Right kidney (tissue), 9 donors: ENCODE data around the gene LRRC4C.

Experiments used
- DNase-seq: peaks from one replicate; pipeline ENCODE4 v3.0.0-alpha.2; 2016
- long read RNA-seq, 8 donors: transcript quantifications; one replicate each; lab custom pipeline, GENCODE V29; 2026

LRRC4C gene
- long read RNA-seq, donor 1, full-length matches to known transcripts, result 2 of 2 reads
- long read RNA-seq, donor 1, partial matches to known transcripts, result 0 of 2 reads
- long read RNA-seq, donor 1, other reads (novel, unspliced or antisense), result 0 of 2 reads
- long read RNA-seq, donor 2, partial matches to known transcripts, result 0 of 2 reads
- long read RNA-seq, donor 2, other reads (novel, unspliced or antisense), result 0 of 2 reads
- long read RNA-seq, donor 3, partial matches to known transcripts, result 0 of 2 reads
- long read RNA-seq, donor 3, other reads (novel, unspliced or antisense), result 0 of 2 reads
- long read RNA-seq, donor 4, partial matches to known transcripts, result 0 of 3 reads
- long read RNA-seq, donor 4, other reads (novel, unspliced or antisense), result 0 of 3 reads
- long read RNA-seq, donor 5, full-length matches to known transcripts, result 1 of 1 reads
- long read RNA-seq, donor 5, partial matches to known transcripts, result 0 of 1 reads
- long read RNA-seq, donor 5, other reads (novel, unspliced or antisense), result 0 of 1 reads
- long read RNA-seq, donor 6, partial matches to known transcripts, result 0 of 2 reads
- long read RNA-seq, donor 6, other reads (novel, unspliced or antisense), result 0 of 2 reads
- long read RNA-seq, donor 7, full-length matches to known transcripts, result 3 of 3 reads
- long read RNA-seq, donor 7, partial matches to known transcripts, result 0 of 3 reads
- long read RNA-seq, donor 7, other reads (novel, unspliced or antisense), result 0 of 3 reads
- long read RNA-seq, donor 8, full-length matches to known transcripts, result 4 of 4 reads
- long read RNA-seq, donor 8, partial matches to known transcripts, result 0 of 4 reads
- long read RNA-seq, donor 8, other reads (novel, unspliced or antisense), result 0 of 4 reads

DNA sequence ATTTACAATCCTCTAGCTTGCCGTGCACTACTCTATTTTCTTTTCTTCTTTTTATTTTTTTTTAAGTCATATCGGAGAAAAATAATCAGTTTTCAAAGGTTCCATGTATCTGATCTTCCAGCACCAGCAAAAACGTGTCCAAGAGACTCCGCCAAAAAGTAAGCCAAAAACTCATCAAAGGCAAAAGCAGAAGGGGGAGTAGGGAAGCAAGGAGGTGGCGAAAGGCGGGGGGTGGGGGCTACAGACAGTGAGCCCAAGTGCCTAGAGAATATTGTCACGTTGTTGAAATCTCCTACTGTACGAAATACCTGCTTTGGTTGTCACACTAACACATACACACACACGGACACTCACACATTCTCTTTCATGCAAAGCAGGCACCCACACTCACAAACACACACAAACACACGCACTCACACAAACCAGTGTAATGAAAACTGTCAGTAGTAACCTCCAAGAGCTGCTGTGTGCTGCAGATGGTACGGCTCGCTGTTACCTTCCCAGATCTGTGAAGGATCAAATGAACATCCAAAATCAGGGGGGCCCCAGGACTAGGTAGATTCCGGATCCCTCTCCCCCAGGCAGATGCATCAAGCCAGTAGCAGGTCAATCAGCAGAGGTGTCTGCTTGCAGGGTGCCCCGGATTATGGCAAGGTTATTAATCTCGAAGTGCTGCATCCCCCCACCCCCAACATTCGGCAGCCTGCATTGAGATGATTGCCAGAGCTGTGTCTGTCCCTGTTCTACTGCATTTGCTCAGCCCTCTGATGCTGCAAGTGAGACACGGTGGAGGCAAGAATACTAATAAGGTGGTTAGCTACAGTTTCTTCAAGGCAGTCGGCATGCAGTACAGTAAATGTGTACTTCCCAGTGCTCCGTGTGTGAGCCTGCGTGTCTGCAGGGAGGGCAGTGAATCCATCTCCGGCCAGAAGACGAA lies at the start of gene LRRC4C:
Gene LRRC4C, minus strand, starts transcription at position 188 of the 937 bp plus-strand sequence.
- DNase-seq, result peak; percentile 45

DNA sequence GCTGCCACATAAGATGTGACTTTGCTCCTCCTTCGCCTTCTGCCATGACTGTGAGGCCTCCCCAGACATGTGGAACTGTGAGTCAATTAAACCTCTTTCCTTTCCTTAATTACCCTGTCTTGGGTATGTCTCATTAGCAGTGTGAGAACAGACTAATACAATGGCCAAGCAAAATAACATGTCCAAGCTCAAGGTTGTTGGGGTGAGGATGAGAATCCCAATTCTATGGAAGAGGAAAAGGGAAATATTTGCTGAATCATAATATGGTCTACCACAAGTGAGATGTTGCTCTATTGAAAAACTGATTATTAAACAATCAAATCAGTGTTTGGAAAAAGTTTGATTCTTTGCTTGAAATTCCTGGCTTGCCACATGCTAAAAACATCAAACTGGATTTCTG lies 48.7 kb upstream of the LRRC4C start:
- no peak for DNase-seq

DNA sequence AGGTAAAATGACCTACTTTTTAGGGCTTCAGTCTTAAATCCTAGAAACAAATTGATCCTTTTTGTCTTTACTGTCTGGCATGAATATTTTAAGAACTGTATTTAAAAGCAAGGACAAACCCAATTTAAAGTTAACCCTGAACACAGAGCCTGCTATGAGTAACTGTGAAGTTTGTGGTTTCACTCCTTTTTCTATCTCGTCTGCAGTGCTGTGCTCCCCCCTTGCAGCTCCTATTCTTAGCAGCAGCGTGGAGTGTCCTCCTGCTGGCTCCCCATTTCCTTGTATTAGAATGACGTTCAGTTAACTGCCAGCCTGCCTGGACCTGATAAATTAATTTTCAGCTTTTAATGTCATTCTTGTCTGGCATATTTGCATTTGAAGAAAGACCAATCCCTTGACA lies 40.0 kb upstream of the LRRC4C start:
- DNase-seq, result no peak

DNA sequence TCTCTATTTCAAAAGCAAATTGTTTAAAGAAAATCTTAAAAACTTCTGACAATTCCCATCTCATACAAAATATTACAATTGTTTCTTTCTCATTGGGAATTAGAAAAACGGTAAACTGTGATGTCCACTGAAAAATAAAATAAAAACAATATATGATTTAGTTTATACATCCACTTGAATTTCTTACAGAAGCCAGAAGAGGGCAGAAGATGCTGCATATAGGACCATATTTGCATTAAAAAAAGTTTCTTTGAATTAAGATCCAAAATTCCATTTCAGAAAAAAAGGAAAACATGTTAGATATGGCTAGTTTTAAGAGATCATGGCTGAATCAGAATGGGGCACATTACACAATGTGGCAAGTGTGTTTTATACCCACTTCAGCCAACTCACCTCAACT lies 39.3 kb upstream of the LRRC4C start:
- no peak for DNase-seq

DNA sequence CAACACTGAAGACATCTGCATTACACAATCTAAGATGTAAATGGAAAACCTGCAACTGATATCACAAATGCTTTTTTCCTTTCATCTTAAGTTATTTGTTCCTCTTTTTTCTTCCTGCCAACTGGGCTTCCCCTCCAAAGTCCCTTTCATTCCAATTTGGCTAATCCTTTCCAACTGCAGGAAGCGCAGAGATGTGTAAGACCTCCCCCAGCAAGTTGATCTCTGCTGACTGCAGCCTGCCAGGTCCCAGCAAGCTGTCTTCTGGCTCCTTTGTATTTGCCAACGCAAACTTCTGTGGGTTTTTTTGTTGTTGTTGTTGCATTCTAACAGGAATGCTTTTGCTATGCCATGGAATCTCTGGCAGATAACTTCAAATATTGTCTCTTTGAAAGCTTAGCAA lies 38.5 kb upstream of the LRRC4C start:
- no peak for DNase-seq

DNA sequence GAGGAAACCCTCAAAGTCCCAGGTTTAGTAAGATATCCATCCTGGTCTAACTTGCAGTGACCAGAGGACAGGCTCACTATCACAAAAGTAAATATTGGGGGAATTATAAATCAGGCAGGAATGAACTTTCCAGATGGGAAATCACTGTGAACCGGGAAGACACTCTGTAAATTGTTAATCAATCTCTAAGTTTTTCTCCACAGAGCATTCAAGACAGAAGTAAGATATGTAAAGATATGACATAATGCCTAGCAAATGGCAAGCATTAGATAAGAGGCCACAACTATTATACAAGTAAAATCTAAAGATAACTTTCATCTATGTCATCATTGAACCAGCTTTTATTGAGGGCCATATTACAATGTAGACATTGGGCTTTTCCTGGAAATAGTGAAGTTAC lies 35.3 kb upstream of the LRRC4C start:
- no peak for DNase-seq

DNA sequence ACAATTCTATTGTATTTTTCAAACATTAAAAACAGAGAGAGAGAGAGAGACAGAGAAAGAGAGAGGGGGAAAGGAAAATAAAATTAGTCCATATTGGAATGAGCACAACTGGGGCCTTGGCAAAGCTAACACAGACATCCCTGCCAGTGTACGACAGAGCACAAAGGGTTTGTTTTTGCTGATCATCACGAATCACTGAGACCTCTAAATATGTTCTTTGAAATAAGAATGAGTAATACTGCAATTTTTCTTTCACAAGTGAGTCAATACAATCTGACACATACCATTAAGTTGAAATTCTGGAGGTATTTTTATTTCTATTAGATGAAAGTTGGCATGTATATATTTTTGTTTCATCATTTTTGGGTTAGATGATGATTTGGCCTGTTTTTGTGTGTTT lies 27.0 kb upstream of the LRRC4C start:
- no peak for DNase-seq

DNA sequence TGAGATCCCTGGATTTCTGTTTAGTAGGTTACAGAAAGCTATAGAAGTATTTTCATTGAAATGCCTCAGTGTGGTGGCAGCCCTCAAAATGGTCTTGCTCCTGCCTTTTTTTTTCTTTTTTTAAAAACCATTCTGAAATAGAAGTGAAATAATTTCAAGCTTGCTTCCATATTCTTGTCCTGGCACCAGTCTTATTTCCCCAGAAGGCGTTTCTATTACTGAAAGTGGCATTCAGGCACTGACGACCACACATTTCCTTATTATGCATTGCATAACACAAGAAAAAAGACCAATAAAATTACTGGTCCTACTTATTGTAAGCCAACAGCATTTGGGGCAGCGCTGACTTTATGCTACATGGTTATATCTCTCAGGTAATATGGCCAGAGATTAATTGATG lies 24.5 kb upstream of the LRRC4C start:
- DNase-seq, result no peak

DNA sequence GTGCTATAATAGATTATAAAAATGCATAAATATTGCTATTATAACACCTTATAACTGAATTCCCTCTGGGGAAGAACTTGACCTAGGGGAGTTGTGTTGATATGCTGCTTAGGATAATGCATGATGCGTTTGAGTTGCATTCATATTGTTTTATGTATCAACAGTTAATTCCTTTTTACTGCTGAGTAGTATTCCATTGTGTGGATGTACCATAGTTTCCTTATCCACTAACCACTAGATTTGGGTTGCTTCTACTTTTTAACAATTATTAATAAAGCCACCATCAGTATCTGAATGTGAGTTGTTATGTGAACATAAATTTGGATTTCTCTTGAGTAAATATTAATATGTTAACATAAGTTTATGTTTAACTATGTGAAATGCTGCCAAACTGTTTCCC lies 19.7 kb upstream of the LRRC4C start:
- no peak for DNase-seq

DNA sequence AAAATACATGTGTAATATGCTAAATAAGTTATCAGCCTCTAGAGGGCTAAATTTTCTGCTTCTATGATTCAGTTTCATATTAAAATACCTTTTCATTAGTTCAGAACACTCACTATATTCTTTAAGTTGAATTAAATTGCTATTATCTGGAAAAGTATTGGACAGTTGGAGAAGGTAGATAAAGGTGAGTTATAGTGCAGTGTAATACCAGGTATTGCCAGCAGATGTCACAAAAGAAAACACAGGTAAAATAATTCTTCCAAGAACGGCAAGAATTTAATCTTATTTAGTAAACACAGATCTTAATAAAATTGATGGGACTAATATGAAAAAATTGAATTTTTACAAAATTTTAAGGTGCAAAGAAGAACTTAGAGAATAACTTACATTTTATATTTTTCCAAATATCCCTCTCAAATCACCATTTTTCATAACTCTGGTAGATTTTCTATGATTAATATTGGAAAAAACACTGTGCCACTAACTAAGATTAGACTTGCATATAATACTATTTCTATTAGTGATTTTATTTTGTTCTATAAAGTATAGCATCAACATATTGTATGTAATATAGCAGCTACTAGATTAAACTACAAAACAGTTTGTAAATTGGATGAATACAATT lies 1.7 kb upstream of the LRRC4C start:
- DNase-seq, result no peak

DNA sequence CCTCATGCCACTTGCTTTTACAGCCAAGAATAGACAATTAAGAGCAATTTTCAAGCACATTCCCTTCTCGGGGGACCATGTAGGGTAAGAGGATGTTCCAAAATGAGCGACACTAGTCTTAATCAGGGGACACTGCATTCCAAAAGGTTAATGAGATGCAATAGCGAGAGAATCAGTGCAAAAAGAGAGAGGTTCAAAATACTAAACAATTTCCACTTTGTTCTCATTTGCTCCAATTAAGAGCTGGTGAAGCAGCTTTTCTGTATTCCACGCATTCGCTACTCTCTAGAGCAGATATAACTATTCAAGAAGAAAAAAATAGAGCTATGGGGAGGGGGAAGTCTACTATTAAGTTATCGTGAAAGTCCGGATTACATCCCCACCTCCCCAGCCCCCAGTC lies 811 bp downstream of the LRRC4C start:
- no peak for DNase-seq

DNA sequence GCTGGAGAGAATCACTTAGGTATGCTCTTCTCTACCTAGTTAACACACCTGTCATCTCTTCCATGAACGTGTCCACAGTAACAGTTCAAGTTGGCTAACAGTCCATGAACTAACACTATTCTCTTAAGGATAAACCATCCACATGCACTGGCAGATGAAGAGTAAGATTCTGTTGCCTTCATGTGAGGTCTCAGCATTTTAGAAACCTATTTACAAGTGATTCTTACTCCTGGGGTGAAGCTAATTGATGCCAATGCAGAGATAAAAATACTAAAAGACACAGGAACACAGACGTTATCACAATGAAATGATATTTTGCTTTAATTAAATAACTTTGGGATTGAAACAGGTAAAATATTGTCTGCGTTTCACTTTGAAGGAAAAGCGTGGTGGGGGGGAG lies 1.3 kb downstream of the LRRC4C start:
- no peak for DNase-seq

DNA sequence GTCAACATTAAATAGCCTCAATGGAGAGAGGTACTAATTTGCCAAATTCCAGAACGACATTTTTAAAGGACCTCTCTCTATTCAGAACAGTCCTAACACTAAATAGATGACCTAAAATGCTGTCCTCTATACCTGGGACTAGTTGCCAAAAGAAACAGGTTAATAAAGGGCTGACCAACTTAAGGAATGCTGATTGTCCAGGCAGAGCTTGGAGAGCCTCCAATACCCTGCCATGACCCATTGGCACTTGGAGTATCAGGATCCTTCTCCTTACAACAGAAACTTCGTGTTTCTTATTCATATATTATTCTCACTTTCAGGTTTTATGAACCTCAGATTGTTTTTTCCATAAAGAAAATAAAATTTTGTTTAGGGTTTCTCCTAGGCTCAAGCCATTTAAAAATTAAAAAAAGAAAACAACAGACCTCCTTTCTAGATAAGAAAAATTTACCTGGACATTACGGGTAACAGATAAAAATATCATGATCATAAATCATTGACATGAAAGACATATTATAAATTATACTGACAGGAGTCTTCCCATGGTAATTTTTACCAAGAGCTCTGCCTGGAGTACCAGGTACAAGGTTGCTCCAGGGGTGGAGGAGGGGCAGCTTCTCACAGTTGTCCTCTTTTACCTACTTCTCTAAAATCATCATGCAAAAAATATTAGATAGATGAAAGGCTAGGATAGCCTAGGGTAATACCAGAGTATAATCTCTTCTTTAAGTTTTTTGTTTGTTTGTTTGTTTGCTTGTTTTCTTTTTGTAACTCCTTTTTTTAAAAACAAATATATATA lies 2.0 kb downstream of the LRRC4C start:
- DNase-seq, result no peak

DNA sequence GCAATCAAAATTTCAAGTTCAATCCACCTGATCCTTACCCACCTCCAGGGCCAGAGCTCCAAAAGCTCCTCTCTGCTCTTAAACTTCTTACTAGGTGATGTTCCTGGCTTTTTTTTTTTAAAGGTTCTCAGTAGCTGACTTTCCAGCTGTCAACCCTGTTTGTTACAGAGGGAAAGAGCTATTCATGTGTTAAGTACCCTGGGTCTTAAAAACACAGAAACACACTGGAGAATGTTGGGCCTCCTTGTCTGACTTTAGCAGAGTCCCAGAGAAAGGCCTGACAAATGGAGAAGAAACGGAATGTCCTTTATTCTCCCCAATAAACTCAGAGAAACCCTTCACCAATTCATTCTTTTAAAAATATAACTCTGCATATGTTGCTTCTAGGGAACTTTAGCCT lies 3.2 kb downstream of the LRRC4C start:
- DNase-seq, result no peak

DNA sequence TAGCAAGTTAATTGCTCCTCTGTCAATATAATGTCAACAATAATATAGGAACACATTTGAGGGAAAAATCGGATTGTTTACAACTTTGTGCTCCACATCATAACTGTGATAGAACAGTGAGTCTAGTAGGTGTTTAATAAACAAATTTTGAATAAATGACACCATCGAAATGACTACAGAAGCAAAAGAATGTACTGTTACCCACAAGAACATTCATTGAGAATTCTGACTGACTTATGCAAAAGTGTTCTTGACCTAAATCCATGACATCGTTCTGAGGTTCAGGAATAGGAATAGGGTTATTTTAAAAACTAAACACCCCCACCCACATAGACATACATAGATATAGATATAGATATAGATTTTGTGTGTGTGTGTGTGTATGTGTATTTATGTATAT lies 8.4 kb downstream of the LRRC4C start:
- DNase-seq, result no peak

DNA sequence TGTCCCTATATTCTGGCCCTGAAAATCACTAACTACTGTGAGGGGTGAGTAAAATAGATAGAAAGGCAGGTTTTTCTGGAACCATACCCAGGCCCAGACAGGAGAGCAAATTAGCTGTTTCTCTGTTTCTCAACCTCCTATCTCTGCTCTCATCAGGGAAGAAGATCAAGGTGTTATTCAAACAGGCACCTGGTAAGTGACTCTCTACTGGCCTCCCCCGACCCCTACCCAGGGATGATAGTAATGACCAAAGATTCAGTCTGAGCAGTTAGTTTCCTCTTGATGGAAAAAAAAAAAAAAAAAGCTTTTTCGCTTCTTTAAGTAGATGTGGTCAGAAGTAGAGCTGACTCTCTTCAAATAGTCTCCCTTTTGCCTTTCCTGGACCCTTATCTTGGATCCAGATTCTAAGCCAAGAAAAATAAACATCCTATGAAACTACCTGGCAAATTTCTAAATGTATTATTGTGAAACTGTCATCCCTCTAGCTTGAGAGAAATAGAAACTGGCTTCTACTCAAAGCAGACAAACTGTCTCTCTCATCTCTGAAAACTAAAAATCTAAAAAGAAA lies 9.9 kb downstream of the LRRC4C start:
- no peak for DNase-seq

DNA sequence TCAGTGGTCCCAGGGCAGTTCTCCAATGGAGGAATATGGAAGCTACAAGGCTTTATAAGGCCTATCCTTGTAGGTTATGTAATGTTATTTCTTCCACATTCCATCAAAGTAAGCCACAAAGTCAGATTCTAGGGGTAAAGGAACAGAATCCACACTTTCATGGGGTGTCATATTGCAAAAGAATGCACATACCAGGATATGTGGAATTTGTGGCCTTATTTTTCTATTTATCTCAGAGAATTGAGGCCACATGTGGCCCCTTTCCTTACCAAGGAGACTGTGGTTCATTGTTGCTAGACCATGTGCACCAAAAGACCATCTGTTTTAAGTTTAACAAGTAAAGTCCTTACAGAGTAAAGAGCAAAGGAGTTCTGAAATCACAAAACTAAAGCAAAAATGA lies 12.9 kb downstream of the LRRC4C start:
- DNase-seq, result no peak

DNA sequence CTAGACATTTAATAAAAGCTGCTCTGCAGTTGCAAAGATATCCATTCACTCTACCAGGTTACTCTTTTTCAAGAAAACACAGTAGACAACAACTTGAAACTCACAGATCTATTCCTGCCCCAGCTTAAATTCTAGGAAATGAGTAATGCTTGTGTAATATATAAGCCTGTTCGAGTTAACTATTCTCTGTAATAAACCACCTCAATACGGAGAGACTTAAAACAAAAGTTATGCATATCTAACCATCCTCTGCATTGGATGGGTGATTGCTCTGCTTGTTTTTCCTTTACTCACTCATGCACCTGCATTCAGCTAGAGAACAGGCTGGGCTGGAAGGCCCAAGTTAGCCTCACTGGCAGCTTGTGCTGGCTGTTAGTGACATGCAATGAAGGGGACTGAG lies 13.3 kb downstream of the LRRC4C start:
- DNase-seq, result no peak

DNA sequence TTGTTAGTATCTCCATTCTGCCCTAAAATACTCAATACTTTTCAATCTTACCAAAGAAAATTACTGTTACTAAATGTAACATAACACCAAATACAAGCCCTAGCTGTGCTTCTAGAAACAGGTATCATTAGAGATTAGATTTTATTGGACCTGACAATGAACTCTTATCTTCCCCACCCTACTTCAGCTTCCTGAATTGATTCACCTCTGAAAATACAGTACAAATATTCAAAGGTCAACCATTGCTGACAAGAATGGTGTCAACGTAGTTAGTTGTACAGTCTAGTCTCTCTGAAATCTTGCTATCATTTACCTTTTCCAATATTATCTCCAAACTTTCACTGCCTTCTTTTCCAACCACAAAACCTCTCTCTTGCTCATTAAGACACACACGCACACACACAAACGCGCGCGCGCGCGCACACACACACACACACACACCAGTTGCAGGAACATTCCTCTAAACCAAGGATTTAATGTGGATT lies 22.4 kb downstream of the LRRC4C start:
- no peak for DNase-seq

DNA sequence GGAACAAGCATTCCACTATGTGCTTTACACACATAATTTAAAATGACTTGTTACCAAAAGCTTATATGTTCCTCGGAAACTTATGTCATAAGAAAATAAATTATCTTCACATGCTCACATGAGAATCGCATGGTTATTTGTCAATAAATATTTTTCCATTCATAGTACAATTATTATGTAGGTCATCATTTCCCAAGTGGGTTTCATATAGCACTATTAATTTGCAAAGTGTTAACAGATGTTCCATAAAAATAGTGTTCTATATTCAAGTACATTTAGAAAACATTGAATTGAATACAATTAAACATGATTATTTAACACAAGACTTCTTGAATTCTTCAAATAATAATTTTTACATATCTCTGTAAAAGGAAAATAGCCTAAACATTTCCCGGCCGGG lies 23.9 kb downstream of the LRRC4C start:
- DNase-seq, result no peak

DNA sequence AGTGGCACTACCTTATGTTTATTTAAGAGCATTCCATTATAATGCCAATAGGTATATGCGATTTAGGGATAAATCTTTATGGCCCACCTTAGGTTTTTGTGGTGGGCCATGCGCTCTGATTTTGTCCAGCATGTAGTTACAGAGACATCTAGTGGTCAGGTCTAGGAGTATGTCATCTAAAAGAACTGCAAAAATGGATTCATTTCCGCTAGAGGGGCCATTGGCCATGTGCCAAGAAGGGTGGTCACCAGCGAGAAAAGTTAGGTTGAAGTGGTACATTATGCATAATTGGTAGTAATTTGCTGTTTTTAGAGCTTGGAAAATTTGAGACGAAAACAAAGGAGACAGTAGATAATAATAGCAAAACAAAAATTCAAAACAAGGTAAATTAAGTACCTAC lies 27.7 kb downstream of the LRRC4C start:
- no peak for DNase-seq
